Astrocyte (in vitro differentiated cells and primary cell): ENCODE measurements around the gene CHD6. TPM values are rescaled to one million over a fixed set of nuclear protein-coding genes. Genes with fewer than 3 reads are reported as not detected.

Experiments
- DNase-seq: peaks from one replicate; pipeline ENCODE4 v3.0.0-alpha.2; 2010; ENCODE audit warnings: low read depth
- FAIRE-seq: peaks from 2 replicates; lab custom pipeline; 2011; peaks lifted over from hg19 to GRCh38; lab: Jason Lieb, UNC
- H2AFZ ChIP-seq: 2 replicates; pipeline ENCODE4 v1.6.0; 2012; ENCODE audit warnings: low read depth, low read length, inconsistent platforms
- H3K27ac ChIP-seq: 2 replicates; pipeline ENCODE4 v1.5.1; 2011; ENCODE audit warnings: low read depth, low read length, inconsistent platforms
- H3K27me3 ChIP-seq: 2 replicates; pipeline ENCODE4 v1.6.0; 2011; ENCODE audit warnings: low read length, inconsistent platforms; ENCODE audit not compliant: insufficient read depth
- H3K36me3 ChIP-seq: 2 replicates; pipeline ENCODE4 v1.5.1; 2011; ENCODE audit warnings: low read length, inconsistent platforms; ENCODE audit not compliant: insufficient read depth
- H3K4me1 ChIP-seq: 2 replicates; pipeline ENCODE4 v1.5.1; 2011; ENCODE audit warnings: low read length, inconsistent platforms; ENCODE audit not compliant: insufficient read depth
- H3K4me2 ChIP-seq: 2 replicates; pipeline ENCODE4 v1.6.0; 2012; ENCODE audit warnings: low read length, inconsistent platforms
- H3K4me3 ChIP-seq: 2 replicates; pipeline ENCODE4 v1.5.1; 2011; ENCODE audit warnings: low read depth, mild to moderate bottlenecking, low read length, inconsistent platforms; ENCODE audit not compliant: insufficient read depth
- H3K79me2 ChIP-seq: 2 replicates; pipeline ENCODE4 v1.6.0; 2012; ENCODE audit warnings: mild to moderate bottlenecking, low read length, inconsistent platforms; ENCODE audit not compliant: insufficient read depth
- H3K9ac ChIP-seq: 2 replicates; pipeline ENCODE4 v1.6.0; 2012; ENCODE audit warnings: mild to moderate bottlenecking, low read length, inconsistent platforms
- H3K9me3 ChIP-seq: 2 replicates; pipeline ENCODE4 v1.5.1; 2012; ENCODE audit warnings: low read depth, mild to moderate bottlenecking, low read length, inconsistent platforms; ENCODE audit not compliant: insufficient read depth
- H4K20me1 ChIP-seq: 2 replicates; pipeline ENCODE4 v1.6.0; 2012; ENCODE audit warnings: low read length, inconsistent platforms; ENCODE audit not compliant: insufficient read depth
- H3K27ac Mint-ChIP-seq: one replicate; pipeline ENCODE4 v1.8.0; 2021; ENCODE audit warnings: mild to moderate bottlenecking, mixed read lengths; ENCODE audit not compliant: unreplicated experiment
- H3K27me3 Mint-ChIP-seq: one replicate; pipeline ENCODE4 v1.8.0; 2021; ENCODE audit warnings: low read depth, mixed read lengths; ENCODE audit not compliant: unreplicated experiment
- H3K36me3 Mint-ChIP-seq: one replicate; pipeline ENCODE4 v1.8.0; 2021; ENCODE audit warnings: low read depth, mixed read lengths; ENCODE audit not compliant: unreplicated experiment
- H3K4me1 Mint-ChIP-seq: one replicate; pipeline ENCODE4 v1.8.0; 2021; ENCODE audit warnings: low read depth, mixed read lengths; ENCODE audit not compliant: unreplicated experiment
- H3K4me3 Mint-ChIP-seq: one replicate; pipeline ENCODE4 v1.8.0; 2021; ENCODE audit warnings: mild to moderate bottlenecking, moderate library complexity, mixed read lengths; ENCODE audit not compliant: unreplicated experiment
- H3K9me3 Mint-ChIP-seq: one replicate; pipeline ENCODE4 v1.8.0; 2021; ENCODE audit warnings: mild to moderate bottlenecking, mixed read lengths; ENCODE audit not compliant: unreplicated experiment
- CTCF ChIP-seq: IDR thresholded peaks from 2 replicates; pipeline ENCODE4 v1.5.1; 2011; ENCODE audit warnings: low read depth, mild to moderate bottlenecking, inconsistent platforms, low read length, moderate library complexity; ENCODE audit not compliant: insufficient read depth
- EZH2 ChIP-seq: IDR thresholded peaks from 2 replicates; pipeline ENCODE4 v1.6.1; 2012; ENCODE audit warnings: mild to moderate bottlenecking, low read length, inconsistent platforms; ENCODE audit not compliant: insufficient read depth
- total RNA-seq: library from RNA; stranded (reverse); gene quantifications from 2 replicates; pipeline ENCODE4 v1.2.1, GENCODE V29; 2021

Gene CHD6
- total RNA-seq, 1 donor from 2014 or later = 44.7 TPM

- Histone ChIP-seq H3K9ac (no peak overlapping the region), H4K20me1 (peaks cover 6% of the 10 kb centered on the region), H3K36me3 (peaks cover 35% of the 10 kb centered on the region), H3K4me2 (no peak overlapping the region), H3K4me1 (no peaks in the 10 kb centered on the region), H2AFZ (no peak overlapping the region), H3K27ac (no peak overlapping the region), H3K9me3 (no peaks in the 10 kb centered on the region), H3K4me3 (no peak overlapping the region), H3K79me2 (no peaks in the 10 kb centered on the region), H3K27me3 (no peaks in the 10 kb centered on the region)
- no peak overlapping the region for H3K4me3 Mint-ChIP-seq
- no peak for DNase-seq
- no peaks in the 10 kb centered on the region for H3K4me1 Mint-ChIP-seq
- no peak for FAIRE-seq
- peaks cover 17% of the 10 kb centered on the region for H3K36me3 Mint-ChIP-seq
- H3K27ac Mint-ChIP-seq = no peak overlapping the region
- no peaks in the 10 kb centered on the region for H3K27me3 Mint-ChIP-seq
- TF ChIP-seq CTCF = no peak
- TF ChIP-seq EZH2 = no peak
- no peaks in the 10 kb centered on the region for H3K9me3 Mint-ChIP-seq
Measured at GRCh38 chr20:41415191-41415590, 203.0 kb downstream of the CHD6 start.

GRCh38 chr20:41413169-41413568, 205.0 kb downstream of the CHD6 start:
- H3K4me3 ChIP-seq = no peak overlapping the region
- Mint-ChIP-seq H3K4me1 (no peaks in the 10 kb centered on the region), H3K27ac (no peak overlapping the region), H3K9me3 (no peaks in the 10 kb centered on the region), H3K36me3 (peaks cover 20% of the 10 kb centered on the region), H3K27me3 (no peaks in the 10 kb centered on the region), H3K4me3 (no peak overlapping the region)
- no peaks in the 10 kb centered on the region for H3K9me3 ChIP-seq
- H3K27ac ChIP-seq = no peak overlapping the region
- FAIRE-seq (no peak), DNase-seq (no peak)
- H3K4me2 ChIP-seq = no peak overlapping the region
- no peak for TF ChIP-seq CTCF
- no peak overlapping the region for H2AFZ ChIP-seq
- H3K9ac ChIP-seq = no peak overlapping the region
- H3K36me3 ChIP-seq = peaks cover 37% of the 10 kb centered on the region
- H3K27me3 ChIP-seq = no peaks in the 10 kb centered on the region
- H3K79me2 ChIP-seq = no peaks in the 10 kb centered on the region
- no peaks in the 10 kb centered on the region for H3K4me1 ChIP-seq
- H4K20me1 ChIP-seq = peaks cover 15% of the 10 kb centered on the region

- DNase-seq (no peak), FAIRE-seq (no peak)
- Mint-ChIP-seq H3K4me1 (no peaks in the 10 kb centered on the region), H3K27ac (no peak overlapping the region), H3K4me3 (no peak overlapping the region), H3K36me3 (peaks cover 19% of the 10 kb centered on the region), H3K9me3 (no peaks in the 10 kb centered on the region), H3K27me3 (no peaks in the 10 kb centered on the region)
- H3K9ac ChIP-seq = no peak overlapping the region
- no peak overlapping the region for H3K4me3 ChIP-seq
- H2AFZ ChIP-seq = no peak overlapping the region
- H3K9me3 ChIP-seq = no peaks in the 10 kb centered on the region
- H3K79me2 ChIP-seq = no peaks in the 10 kb centered on the region
- TF ChIP-seq EZH2 (no peak), CTCF (no peak)
- peaks cover 33% of the 10 kb centered on the region for H3K36me3 ChIP-seq
- peaks cover 11% of the 10 kb centered on the region for H4K20me1 ChIP-seq
- no peaks in the 10 kb centered on the region for H3K27me3 ChIP-seq
- no peak overlapping the region for H3K27ac ChIP-seq
- H3K4me2 ChIP-seq = no peak overlapping the region
- H3K4me1 ChIP-seq = no peaks in the 10 kb centered on the region
Measured at GRCh38 chr20:41412324-41413120, 205.7 kb downstream of the CHD6 start.
